Measurements from ENCODE around the gene HGFAC. TPM values are rescaled to one million over a fixed set of nuclear protein-coding genes. Genes with fewer than 3 reads are reported as not detected.
A peak's percentile ranks its signal among the peaks of the same experiment; 100 is the strongest.

The HGFAC gene
- polyA plus RNA-seq, 3 donors: 0.71 to 1.3 (median 0.85) TPM

DNA sequence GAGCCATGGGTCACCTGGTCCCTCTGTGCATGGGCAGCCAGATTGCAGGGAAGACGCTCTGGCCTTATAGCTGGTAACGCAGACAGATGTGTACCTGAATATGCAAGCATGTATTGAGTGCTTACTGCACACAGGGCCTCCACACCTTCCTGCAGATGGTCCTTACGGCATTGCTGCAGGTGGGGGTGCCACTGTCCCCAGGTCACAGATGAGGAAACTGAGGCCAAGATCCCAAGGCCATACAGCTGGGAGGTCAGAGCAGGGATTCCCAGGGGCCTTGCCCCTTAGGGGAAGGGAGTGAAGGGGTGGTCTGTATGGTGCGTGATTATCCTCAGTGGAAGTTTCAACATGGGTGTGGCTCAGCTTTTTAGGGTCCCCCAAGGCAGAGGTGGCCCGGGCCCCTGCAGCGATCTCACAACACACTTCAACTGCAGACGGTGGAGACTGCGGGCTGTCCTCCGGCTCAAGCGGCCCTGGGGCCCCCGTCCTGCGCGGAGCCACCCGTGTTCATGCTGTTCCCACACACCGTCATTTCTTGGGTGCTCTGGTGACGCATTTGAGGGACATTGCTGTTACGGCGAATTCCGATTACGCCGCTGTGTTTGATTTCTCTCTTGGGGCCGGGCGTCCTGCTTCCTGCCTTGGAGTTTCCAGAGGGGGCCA is 29.5 kb downstream of the HGFAC start:
- DNase-seq (ENCODE audit: low read depth in 3 of 3, low spot score in 2 of 3): no peak

- no peak for DNase-seq (ENCODE audit: low read depth in 3 of 3, low spot score in 2 of 3)
These were observed 30.1 kb downstream of the HGFAC start for GRCh38 chr4:3471886-3472285.

- no peak for DNase-seq (ENCODE audit: low read depth in 3 of 3, low spot score in 2 of 3)
These were observed 30.8 kb downstream of the HGFAC start for GRCh38 chr4:3472411-3473141.

GRCh38 chr4:3473181-3473950 is 31.6 kb downstream of the HGFAC start:
- no peak for DNase-seq (ENCODE audit: low read depth in 3 of 3, low spot score in 2 of 3)

- DNase-seq (ENCODE audit: low read depth in 3 of 3, low spot score in 2 of 3): no peak
These were observed 32.4 kb downstream of the HGFAC start for GRCh38 chr4:3473996-3474765.

- DNase-seq (ENCODE audit: low read depth in 3 of 3, low spot score in 2 of 3): no peak
These were observed 33.4 kb downstream of the HGFAC start for GRCh38 chr4:3475041-3475712.

DNA sequence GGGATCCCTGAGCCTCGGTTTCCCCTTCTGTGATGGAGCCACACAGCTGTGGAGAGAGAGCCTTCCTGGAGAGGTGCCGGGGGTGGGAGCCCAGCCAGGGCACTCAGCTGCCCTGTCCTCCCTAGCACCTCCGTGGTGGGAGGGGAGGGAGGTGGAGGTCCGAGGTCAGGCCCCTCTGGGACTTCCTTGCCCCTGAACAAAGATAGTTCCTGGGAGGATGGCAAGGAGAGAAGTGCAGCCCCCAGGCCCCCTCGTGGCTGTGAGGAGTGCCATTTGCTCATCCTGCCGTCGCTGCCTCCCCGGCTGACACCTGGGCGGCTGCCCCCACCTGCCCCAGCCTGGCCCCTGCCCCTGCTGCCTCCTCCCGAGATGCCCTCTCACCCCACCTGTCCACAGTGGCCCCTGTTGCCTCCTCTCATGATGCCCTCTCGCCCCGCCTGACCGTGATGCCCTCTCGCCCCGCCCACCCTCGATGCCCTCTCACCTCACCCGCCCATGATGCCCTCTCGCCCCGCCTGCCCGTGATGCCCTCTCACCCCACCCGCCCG is 34.0 kb downstream of the HGFAC start:
- no peak for DNase-seq (ENCODE audit: low read depth in 3 of 3, low spot score in 2 of 3)

GRCh38 chr4:3476341-3476747 is 34.6 kb downstream of the HGFAC start:
- DNase-seq (ENCODE audit: low read depth in 3 of 3, low spot score in 2 of 3): no peak

DNA sequence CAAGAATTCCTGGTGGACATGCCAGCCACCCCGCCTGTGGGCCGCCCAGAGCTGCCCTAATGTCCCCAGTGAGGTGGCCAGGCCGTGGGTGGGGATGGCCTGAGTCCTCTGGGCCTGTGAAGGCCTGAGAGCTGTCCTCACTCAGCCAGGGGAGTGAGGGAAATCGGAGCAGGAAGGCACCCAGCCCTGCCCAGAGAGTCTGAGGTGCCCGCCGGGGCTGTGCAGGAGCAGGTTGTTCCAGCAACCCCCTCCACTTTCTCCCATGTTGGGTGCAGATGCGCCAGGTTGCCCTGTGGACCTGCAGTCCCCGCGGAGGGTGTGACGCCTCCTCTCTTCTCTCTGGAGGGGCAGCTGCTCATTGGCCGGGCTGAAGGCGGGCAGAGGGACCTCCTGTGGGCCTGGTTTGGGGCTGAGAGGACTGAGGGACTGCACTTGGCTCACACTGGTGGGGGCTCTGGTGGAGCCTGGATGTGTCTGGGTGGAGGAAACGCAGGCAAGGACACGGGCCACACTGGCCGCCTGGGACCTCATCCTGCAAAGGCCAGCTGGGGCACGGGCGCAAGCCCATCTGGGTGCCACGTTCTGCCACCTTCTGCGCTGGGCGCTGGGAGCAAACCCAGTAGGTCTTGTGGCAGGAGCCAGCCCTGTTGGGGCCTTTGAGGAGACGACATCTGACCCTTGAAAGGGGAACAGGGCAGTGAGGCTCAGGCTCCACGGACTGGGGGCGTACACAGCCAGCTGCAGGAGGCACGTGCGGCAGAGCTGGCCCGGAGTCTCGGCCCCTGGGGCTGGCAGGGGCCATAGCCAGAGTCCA is 35.4 kb downstream of the HGFAC start:
- DNase-seq (ENCODE audit: low read depth in 3 of 3, low spot score in 2 of 3): no peak

DNA sequence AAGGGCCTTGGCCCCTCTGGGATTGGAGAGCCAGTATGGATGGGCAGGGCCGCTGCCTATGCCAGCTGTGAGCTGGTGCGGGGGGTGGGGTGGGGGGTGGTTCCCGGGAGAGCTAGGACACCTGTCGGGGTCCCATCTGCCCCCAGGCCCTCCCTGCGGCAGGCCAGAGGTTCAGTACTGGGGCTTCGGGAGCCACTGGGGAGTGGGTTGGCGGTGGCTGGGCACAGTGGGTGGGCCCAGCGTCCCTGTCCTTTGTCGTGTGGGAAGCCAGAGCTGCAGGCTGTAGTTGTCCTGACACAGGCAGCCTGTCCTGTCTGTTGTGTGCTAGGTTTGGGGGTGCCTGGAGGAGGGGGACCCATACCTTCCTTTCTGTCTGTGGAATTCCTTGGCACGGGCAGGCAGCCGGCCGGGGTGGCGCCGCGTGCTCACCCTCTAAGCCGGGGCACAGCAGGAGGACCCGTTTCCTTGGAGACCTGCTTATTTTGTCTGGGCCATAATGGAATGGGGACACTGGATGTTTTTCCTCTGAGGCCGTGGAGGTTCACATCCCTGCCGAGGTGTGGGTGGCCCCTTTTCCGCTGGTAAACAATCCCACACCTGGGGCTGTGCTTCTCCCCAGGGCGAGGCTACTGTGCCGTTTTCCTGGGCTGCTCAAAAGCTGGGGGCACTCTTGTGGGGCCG is 36.1 kb downstream of the HGFAC start:
- no peak for DNase-seq (ENCODE audit: low read depth in 3 of 3, low spot score in 2 of 3)

- DNase-seq (ENCODE audit: low read depth in 3 of 3, low spot score in 2 of 3): no peak
These were observed 36.9 kb downstream of the HGFAC start for GRCh38 chr4:3478446-3479357.

GRCh38 chr4:3479358-3480101 is 37.8 kb downstream of the HGFAC start:
- DNase-seq (ENCODE audit: low read depth in 3 of 3, low spot score in 2 of 3): no peak

- DNase-seq (ENCODE audit: low read depth in 3 of 3, low spot score in 2 of 3): peak in 1 of 3 donors; percentile 58
These were observed 38.9 kb downstream of the HGFAC start for GRCh38 chr4:3480528-3481112.

DNA sequence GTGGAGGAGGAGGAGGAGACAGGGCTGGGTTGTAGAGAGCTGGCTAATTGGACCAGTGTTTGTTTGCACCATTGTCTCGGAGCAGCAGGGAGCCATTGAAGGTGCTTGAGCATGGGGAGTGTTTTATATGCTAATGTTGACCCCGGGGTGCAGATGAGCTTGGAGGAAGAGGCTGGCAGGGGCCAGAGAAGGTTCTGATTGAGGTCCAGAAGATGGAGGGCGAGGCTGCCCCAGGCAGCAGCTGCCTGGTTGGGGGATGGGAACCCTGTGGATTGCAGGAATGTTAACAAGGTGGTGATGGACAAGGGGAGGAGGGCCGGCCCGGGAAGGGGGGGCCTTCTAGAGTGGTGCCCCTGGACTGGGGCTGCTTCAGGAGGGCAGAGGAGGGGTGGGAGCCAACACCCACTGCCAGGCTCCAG is 39.4 kb downstream of the HGFAC start:
- DNase-seq (ENCODE audit: low read depth in 3 of 3, low spot score in 2 of 3): no peak

DNA sequence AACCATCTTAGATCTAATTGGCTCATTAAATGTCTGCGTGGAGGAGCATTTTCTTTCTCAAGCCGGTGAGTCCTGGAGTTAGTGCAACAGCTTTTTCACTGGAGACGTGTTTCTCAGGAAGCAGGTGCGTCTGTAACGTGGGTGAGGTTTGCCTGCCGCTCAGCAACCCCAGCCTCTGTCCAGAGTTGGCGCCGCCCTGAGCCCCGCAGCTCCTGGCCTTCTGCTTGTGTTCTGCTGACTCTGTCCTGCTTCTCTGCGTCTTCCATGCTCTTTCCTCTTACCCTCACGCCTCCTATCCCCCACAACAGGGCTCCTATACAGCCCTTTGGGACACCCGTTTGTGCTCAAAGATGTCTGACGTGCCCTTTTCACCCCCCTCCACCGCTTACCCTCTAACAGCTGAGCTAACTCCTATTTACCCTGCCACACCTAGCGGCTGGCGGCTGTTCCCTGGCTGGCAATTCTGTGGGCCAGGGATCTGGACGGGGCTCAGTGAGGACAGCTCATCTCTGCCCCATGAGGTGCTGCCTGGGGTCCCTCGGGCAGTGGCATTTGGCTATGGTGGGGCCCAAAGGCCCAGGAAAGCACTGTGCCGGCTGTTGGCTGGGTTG is 40.1 kb downstream of the HGFAC start:
- DNase-seq (ENCODE audit: low read depth in 3 of 3, low spot score in 2 of 3): no peak

GRCh38 chr4:3482707-3483106 is 40.9 kb downstream of the HGFAC start:
- no peak for DNase-seq (ENCODE audit: low read depth in 3 of 3, low spot score in 2 of 3)

All from right renal cortex interstitium (tissue), 3 donors.